ENCODE data around the gene CCDC68.

The CCDC68 gene

GRCh38 chr18:54957996-54958395, 1.3 kb downstream of the CCDC68 start:
- no peak for TF ChIP-seq CTCF (IDR thresholded peaks at IDR 0.05; ENCODE audit: unreplicated experiment in 3 of 3)
- peaks cover 21% of the 10 kb centered on the region for H3K4me1 Mint-ChIP-seq
- H3K9me3 Mint-ChIP-seq, result no peaks in the 10 kb centered on the region
- no peak overlapping the region for H3K4me3 Mint-ChIP-seq
- H3K27me3 Mint-ChIP-seq (ENCODE audit: low read depth), result peaks cover 8% of the 10 kb centered on the region
- no peaks in the 10 kb centered on the region for H3K36me3 Mint-ChIP-seq (ENCODE audit: low read depth)
- no peak overlapping the region for H3K27ac Mint-ChIP-seq

- TF ChIP-seq CTCF (IDR thresholded peaks at IDR 0.05; ENCODE audit: unreplicated experiment in 3 of 3), result no peak
- no peak overlapping the region for H3K4me3 Mint-ChIP-seq
- no peaks in the 10 kb centered on the region for H3K9me3 Mint-ChIP-seq
- peaks cover 14% of the 10 kb centered on the region for H3K27me3 Mint-ChIP-seq (ENCODE audit: low read depth)
- H3K4me1 Mint-ChIP-seq, result peaks cover 21% of the 10 kb centered on the region
- H3K36me3 Mint-ChIP-seq (ENCODE audit: low read depth), result no peaks in the 10 kb centered on the region
- peak overlapping the region in 2 of 3 experiments; percentile 20 to 50 for H3K27ac Mint-ChIP-seq
These were observed 1.9 kb downstream of the CCDC68 start for GRCh38 chr18:54957296-54957832.

GRCh38 chr18:54956506-54956905, 2.8 kb downstream of the CCDC68 start:
- H3K27me3 Mint-ChIP-seq (ENCODE audit: low read depth), result peaks cover 14% of the 10 kb centered on the region
- peaks cover 21% of the 10 kb centered on the region for H3K4me1 Mint-ChIP-seq
- no peak overlapping the region for H3K4me3 Mint-ChIP-seq
- H3K9me3 Mint-ChIP-seq, result no peaks in the 10 kb centered on the region
- H3K27ac Mint-ChIP-seq, result peak overlapping the region in 1 of 3 experiments; percentile 24
- H3K36me3 Mint-ChIP-seq (ENCODE audit: low read depth), result no peaks in the 10 kb centered on the region
- TF ChIP-seq CTCF (IDR thresholded peaks at IDR 0.05; ENCODE audit: unreplicated experiment in 3 of 3), result no peak

GRCh38 chr18:54952026-54952425, 7.2 kb downstream of the CCDC68 start:
- Mint-ChIP-seq H3K4me1 (peaks cover under 1% of the 10 kb centered on the region), H3K27me3 (ENCODE audit: low read depth) (peaks cover 25% of the 10 kb centered on the region), H3K9me3 (no peaks in the 10 kb centered on the region), H3K4me3 (no peak overlapping the region), H3K36me3 (ENCODE audit: low read depth) (no peaks in the 10 kb centered on the region), H3K27ac (no peak overlapping the region)
- TF ChIP-seq CTCF (IDR thresholded peaks at IDR 0.05; ENCODE audit: unreplicated experiment in 3 of 3), result no peak

- peaks cover 5% of the 10 kb centered on the region for H3K4me1 Mint-ChIP-seq
- H3K27ac Mint-ChIP-seq, result no peak overlapping the region
- H3K4me3 Mint-ChIP-seq, result no peak overlapping the region
- H3K9me3 Mint-ChIP-seq, result no peaks in the 10 kb centered on the region
- no peaks in the 10 kb centered on the region for H3K36me3 Mint-ChIP-seq (ENCODE audit: low read depth)
- peak in 1 of 3 experiments; percentile 21 for TF ChIP-seq CTCF (IDR thresholded peaks at IDR 0.05; ENCODE audit: unreplicated experiment in 3 of 3)
- H3K27me3 Mint-ChIP-seq (ENCODE audit: low read depth), result peaks cover 29% of the 10 kb centered on the region
These were observed 9.0 kb downstream of the CCDC68 start for GRCh38 chr18:54950221-54950620.

GRCh38 chr18:54949588-54949987, 9.7 kb downstream of the CCDC68 start:
- Mint-ChIP-seq H3K36me3 (ENCODE audit: low read depth) (no peaks in the 10 kb centered on the region), H3K4me1 (peaks cover 5% of the 10 kb centered on the region), H3K27me3 (ENCODE audit: low read depth) (peaks cover 29% of the 10 kb centered on the region), H3K27ac (no peak overlapping the region), H3K4me3 (no peak overlapping the region), H3K9me3 (no peaks in the 10 kb centered on the region)
- TF ChIP-seq CTCF (IDR thresholded peaks at IDR 0.05; ENCODE audit: unreplicated experiment in 3 of 3), result no peak
